ENCODE results near the gene RBL2. TPM values are rescaled to one million over a fixed set of nuclear protein-coding genes. Genes with fewer than 3 reads are reported as not detected.

The RBL2 gene
- total RNA-seq, 1 experiment from 2014 or later: 14.2 TPM

GRCh38 chr16:53519417-53520091 lies 85.3 kb downstream of the RBL2 start:
- no peaks in the 10 kb centered on the region for H3F3A ChIP-seq (ENCODE audit: low read length, unreplicated experiment)
- intact Hi-C loops (cut with micrococcal nuclease): no loop called here

GRCh38 chr16:53523126-53523804 lies 89.0 kb downstream of the RBL2 start:
- ChIA-PET POLR2A (ENCODE audit: unreplicated experiment) (no interaction called here), CTCF (no interaction called here)
- ATAC-seq (no peak), DNase-seq (no peak)
- Histone ChIP-seq H3K27me3 (ENCODE audit: low read length) (no peaks in the 10 kb centered on the region), H3K79me2 (ENCODE audit: low read length) (no peaks in the 10 kb centered on the region), H3K36me3 (ENCODE audit: low read depth, low read length) (no peaks in the 10 kb centered on the region), H3K4me1 (ENCODE audit: insufficient read depth, low read length) (no peaks in the 10 kb centered on the region), H4K20me1 (ENCODE audit: low read length) (no peaks in the 10 kb centered on the region), H3K4me2 (ENCODE audit: low read length) (no peak overlapping the region), H2AFZ (ENCODE audit: low read length) (no peak overlapping the region), H3F3A (ENCODE audit: low read length, unreplicated experiment) (no peaks in the 10 kb centered on the region), H3K9me2 (replicated peaks; ENCODE audit: low read length) (no peaks in the 10 kb centered on the region), H3K4me3 (ENCODE audit: low read length) (no peak overlapping the region), H3K9ac (ENCODE audit: low read length) (no peak overlapping the region), H3K27ac (ENCODE audit: low read length) (no peak overlapping the region), H3K9me3 (ENCODE audit: low read length) (no peaks in the 10 kb centered on the region)
- BruUV-seq (replicated peaks): no TSS peak
- intact Hi-C loops (cut with micrococcal nuclease): no loop called here
- no peak for TF ChIP-seq EZH2phosphoT487 (IDR thresholded peaks at IDR 0.05; ENCODE audit: borderline replicate concordance, low read length)
- no peak for TF ChIP-seq EZH2 (IDR thresholded peaks at IDR 0.05; ENCODE audit: low read length, unreplicated experiment)
- TF ChIP-seq, protein P1, sequence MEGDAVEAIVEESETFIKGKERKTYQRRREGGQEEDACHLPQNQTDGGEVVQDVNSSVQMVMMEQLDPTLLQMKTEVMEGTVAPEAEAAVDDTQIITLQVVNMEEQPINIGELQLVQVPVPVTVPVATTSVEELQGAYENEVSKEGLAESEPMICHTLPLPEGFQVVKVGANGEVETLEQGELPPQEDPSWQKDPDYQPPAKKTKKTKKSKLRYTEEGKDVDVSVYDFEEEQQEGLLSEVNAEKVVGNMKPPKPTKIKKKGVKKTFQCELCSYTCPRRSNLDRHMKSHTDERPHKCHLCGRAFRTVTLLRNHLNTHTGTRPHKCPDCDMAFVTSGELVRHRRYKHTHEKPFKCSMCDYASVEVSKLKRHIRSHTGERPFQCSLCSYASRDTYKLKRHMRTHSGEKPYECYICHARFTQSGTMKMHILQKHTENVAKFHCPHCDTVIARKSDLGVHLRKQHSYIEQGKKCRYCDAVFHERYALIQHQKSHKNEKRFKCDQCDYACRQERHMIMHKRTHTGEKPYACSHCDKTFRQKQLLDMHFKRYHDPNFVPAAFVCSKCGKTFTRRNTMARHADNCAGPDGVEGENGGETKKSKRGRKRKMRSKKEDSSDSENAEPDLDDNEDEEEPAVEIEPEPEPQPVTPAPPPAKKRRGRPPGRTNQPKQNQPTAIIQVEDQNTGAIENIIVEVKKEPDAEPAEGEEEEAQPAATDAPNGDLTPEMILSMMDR (conservative IDR thresholded peaks at IDR 0.05; ENCODE audit: low read depth, low read length): no peak

More at GRCh38 chr16:53519417-53520091, 85.3 kb downstream of the RBL2 start:
- Histone ChIP-seq H2AFZ (ENCODE audit: low read length) (no peak overlapping the region), H3K36me3 (ENCODE audit: low read depth, low read length) (no peaks in the 10 kb centered on the region), H3K9me3 (ENCODE audit: low read length) (no peaks in the 10 kb centered on the region), H3K4me1 (ENCODE audit: insufficient read depth, low read length) (no peaks in the 10 kb centered on the region), H3K9ac (ENCODE audit: low read length) (no peak overlapping the region), H3K27ac (ENCODE audit: low read length) (no peak overlapping the region), H3K27me3 (ENCODE audit: low read length) (no peaks in the 10 kb centered on the region), H4K20me1 (ENCODE audit: low read length) (no peaks in the 10 kb centered on the region), H3K4me3 (ENCODE audit: low read length) (no peak overlapping the region), H3K79me2 (ENCODE audit: low read length) (no peaks in the 10 kb centered on the region), H3K9me2 (replicated peaks; ENCODE audit: low read length) (no peaks in the 10 kb centered on the region), H3K4me2 (ENCODE audit: low read length) (no peak overlapping the region)
- DNase-seq: no peak
- POLR2A ChIA-PET (ENCODE audit: unreplicated experiment): no interaction called here
- no TSS peak for BruUV-seq (replicated peaks)
- TF ChIP-seq EZH2 (IDR thresholded peaks at IDR 0.05; ENCODE audit: low read length, unreplicated experiment) (no peak), EZH2phosphoT487 (IDR thresholded peaks at IDR 0.05; ENCODE audit: borderline replicate concordance, low read length) (no peak)
- TF ChIP-seq, protein P1 (conservative IDR thresholded peaks at IDR 0.05; ENCODE audit: low read depth, low read length): no peak
- ATAC-seq: no peak
- CTCF ChIA-PET: no interaction called here

GRCh38 chr16:53523971-53524548 lies 89.8 kb downstream of the RBL2 start:
- no peaks in the 10 kb centered on the region for H3K4me1 ChIP-seq (ENCODE audit: insufficient read depth, low read length)
- no peak overlapping the region for H3K27ac ChIP-seq (ENCODE audit: low read length)
- TF ChIP-seq, protein P1 (conservative IDR thresholded peaks at IDR 0.05; ENCODE audit: low read depth, low read length): no peak
- TF ChIP-seq EZH2 (IDR thresholded peaks at IDR 0.05; ENCODE audit: low read length, unreplicated experiment) (no peak), EZH2phosphoT487 (IDR thresholded peaks at IDR 0.05; ENCODE audit: borderline replicate concordance, low read length) (no peak)
- H3K36me3 ChIP-seq (ENCODE audit: low read depth, low read length): no peaks in the 10 kb centered on the region
- no peak for ATAC-seq
- H2AFZ ChIP-seq (ENCODE audit: low read length): no peak overlapping the region
- BruUV-seq (replicated peaks): no TSS peak
- no peaks in the 10 kb centered on the region for H3F3A ChIP-seq (ENCODE audit: low read length, unreplicated experiment)
- H4K20me1 ChIP-seq (ENCODE audit: low read length): no peaks in the 10 kb centered on the region
- H3K4me3 ChIP-seq (ENCODE audit: low read length): no peak overlapping the region
- H3K9me2 ChIP-seq (replicated peaks; ENCODE audit: low read length): no peaks in the 10 kb centered on the region
- no peaks in the 10 kb centered on the region for H3K9me3 ChIP-seq (ENCODE audit: low read length)
- no peak overlapping the region for H3K9ac ChIP-seq (ENCODE audit: low read length)
- no peaks in the 10 kb centered on the region for H3K27me3 ChIP-seq (ENCODE audit: low read length)
- no peak for DNase-seq
- no peak overlapping the region for H3K4me2 ChIP-seq (ENCODE audit: low read length)
- POLR2A ChIA-PET (ENCODE audit: unreplicated experiment): no interaction called here
- no peaks in the 10 kb centered on the region for H3K79me2 ChIP-seq (ENCODE audit: low read length)
- intact Hi-C loops (cut with micrococcal nuclease): no loop called here
- CTCF ChIA-PET: no interaction called here
